NCI-H146 treated with DMSO at 0.1 percent for 48 hours (cell line): Measurements from ENCODE around the gene ANKRD6.

Experiments used
- DNase-seq: peaks from one replicate; lab custom pipeline; 2025; ENCODE audit not compliant: unreplicated experiment; lab: John Stamatoyannopoulos, UW

Gene ANKRD6

GRCh38 chr6:89555806-89556205 lies 122.9 kb downstream of the ANKRD6 start:
- DNase-seq: peak; percentile 46

DNA sequence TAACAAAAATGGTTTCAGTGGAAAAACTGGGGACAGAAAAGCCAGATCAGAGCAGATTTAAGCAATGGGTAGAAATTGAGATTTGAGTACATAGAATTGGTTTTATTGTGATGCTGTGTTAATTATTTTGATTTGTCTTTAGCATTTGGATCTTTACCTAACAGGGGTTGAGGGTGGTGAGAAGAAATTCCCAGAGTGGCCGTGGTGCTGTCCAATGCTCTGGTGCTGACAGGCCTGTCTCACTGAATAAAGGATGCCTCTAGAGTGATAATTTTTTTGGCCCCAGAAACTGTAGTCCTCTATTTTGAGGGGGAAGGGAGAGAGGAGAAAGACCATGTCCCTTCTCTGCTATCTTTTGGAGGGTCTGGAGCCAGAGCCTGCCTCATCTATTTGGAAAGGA lies 126.5 kb downstream of the ANKRD6 start:
- DNase-seq: no peak

DNA sequence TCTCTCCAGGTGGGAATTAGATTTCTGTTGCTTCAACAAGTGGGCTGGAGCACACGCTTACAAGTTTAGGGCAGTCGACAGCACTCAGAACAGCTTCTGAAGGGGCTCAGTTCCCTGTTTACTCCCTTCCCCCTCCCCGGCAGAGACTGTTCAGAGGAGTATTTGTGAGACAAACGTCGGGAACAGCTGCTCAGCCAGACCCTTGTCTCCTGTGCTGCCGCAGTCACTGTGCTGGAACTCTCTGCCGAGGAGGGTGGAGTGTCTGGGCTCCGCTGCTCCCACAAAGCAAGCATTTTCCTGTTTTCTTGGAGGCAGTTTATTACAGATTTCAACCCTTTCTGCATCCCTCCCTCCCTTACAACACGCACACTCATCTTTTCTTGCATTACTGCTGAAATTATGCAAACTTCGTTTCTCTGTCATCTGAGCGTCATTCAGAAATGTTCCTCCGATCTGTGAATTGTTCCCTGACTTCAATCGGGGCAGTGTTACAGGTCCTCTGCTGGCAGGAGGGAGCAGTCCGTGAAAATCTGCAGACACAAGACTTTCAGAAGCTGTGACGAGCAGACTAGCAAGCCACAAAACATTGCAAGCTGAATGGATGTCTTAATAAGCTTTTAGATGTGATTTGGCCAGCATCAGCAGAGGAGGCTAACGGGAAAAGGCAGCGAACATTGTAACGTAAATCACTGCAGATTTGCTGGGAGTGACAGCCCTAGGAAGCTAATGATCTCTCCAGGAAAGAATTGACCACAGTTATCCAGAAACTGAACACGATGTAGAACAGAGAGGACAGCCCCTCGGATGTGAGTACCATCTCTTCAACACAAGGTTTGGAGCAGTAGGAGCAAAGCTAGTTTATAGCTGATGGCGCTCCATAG lies 129.4 kb downstream of the ANKRD6 start:
- DNase-seq: no peak

- no peak for DNase-seq
Measured at GRCh38 chr6:89563866-89564265, 130.9 kb downstream of the ANKRD6 start.

GRCh38 chr6:89564752-89565427 lies 131.9 kb downstream of the ANKRD6 start:
- peak; percentile 38 for DNase-seq

DNA sequence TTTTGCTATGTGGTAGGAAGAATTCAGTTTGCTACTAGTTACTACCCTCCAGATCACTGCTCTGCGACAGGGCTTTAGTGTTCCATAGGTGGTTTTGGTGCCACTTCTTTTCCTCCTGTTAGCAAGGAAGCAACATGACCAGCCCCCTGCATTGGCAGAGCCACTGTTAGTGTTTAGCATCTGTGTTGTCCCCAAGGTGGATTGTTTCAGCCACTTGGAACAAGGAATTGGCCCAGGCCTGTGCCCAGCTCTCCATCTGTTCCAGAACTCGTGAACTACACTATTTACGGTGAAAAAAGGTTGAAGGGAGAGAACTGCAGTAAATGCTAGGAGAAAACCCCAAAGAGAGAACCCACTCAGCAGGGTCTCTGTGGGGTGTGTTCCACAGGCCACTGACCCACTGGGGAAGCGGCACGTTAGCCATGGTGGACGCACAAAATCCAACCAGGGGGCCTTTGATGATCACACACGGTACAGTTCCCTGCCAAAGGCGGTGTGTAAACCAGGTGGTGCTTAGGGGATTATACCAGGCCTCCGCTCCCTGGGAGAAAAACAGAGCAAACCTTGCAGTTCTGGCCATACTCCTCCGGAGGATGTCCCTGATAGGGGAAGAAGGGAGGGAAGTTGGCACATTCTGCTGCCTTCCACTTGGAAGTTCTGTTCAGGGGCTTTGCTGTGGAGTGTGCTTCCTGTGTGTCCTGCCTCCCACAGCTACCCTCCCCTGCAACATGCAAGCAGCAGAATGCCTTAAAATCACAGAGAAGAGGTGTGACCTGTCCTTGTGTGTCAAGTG lies 133.3 kb downstream of the ANKRD6 start:
- no peak for DNase-seq

- DNase-seq: no peak
Measured at GRCh38 chr6:89566930-89567629, 134.1 kb downstream of the ANKRD6 start.

DNA sequence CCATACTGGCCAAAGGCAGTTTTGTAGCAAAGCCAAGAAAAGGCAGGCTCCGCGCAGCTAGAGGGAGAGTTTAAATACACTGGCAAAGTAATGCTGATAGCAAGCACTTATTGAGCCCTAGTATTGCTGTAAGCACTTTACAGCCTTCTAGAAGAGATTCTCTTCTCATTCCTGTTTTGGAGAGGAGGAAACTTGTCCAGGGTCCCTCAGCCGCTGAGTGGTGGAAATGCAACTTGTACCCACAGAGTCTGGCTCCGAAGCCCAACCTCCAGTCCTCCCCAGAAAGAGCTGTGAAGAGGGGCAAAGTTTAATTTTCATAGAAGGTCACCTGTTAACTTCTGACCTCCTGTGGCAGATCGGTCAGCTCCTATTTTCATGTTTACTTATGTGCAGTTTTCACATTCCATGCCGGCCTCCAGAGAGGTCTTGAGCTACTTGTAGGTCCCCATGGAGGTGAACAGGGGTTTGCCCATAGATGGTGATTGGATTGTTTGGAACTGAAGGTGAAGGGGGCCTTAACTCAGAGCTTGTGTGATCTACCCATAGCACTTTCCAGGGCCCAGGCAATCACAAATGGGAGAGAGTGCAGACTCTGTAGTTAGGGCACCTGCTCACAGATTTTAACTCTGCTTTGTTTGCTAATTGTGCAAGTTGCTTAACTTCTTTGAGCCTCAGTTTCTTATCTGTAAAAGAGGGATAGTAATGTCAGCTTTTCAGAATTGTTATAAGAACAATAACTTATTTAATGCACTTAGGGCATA lies 134.9 kb downstream of the ANKRD6 start:
- DNase-seq: no peak

- no peak for DNase-seq
Measured at GRCh38 chr6:89574910-89575561, 142.1 kb downstream of the ANKRD6 start.

DNA sequence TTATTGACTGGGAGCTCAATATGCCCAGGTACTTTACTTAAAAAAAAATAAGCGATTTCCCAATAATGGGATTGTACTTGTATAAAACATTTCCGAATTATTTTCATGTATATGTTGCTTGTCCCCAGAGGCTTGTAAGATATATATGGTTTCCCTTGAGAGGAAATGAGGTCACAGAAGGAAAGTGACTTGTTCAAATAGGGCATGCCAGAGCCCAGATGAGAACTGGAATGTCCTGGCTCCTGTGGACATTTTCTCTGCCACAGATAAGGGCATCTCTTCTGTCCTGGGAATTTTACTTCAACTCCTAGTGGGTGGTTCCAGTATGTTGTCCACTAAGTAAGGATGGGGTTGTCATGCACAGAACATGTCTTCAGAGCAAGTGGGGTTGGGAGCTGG lies 142.6 kb downstream of the ANKRD6 start:
- DNase-seq: no peak

GRCh38 chr6:89580997-89581666 lies 148.2 kb downstream of the ANKRD6 start:
- DNase-seq: peak; percentile 45

DNA sequence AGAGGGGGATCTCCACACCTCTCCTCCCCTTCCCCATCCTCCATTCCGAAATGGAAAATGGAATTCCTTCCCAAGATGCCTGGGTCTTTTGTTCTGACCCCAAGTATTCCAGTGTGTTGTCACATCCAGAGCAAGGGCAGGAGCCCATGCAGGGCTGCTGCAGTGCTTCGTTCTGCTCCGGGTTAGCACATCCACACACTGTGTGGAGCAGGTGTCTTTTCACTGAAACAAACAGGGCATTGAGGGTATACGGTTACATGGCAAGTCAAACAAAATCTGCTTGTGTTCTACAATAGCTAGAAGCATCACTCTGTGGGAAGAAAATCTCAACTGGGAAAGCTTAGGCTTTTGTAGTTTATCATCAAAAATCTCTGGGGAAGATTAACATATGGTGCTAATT lies 148.7 kb downstream of the ANKRD6 start:
- peak; percentile 74 for DNase-seq

- DNase-seq: no peak
Measured at GRCh38 chr6:89582669-89583325, 149.8 kb downstream of the ANKRD6 start.

DNA sequence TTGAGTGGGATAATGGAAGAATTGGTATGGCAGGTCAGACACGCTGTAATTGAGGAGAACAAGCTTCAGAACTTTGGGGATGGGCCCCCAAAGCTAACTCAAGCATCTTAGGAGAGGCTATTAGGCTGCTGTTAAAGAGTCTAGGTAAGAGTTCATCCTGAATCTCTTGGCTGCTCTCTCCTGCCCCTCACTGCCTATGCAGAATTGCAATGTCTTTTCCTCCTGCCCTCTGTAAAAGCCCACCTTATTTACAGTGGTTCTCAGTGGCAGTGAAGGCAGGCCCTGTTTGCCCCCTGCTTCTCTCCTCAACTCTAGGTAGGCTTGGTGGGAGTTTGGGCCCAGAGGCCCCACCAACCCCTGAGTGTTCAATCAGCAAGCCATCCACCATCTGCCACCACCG lies 150.6 kb downstream of the ANKRD6 start:
- no peak for DNase-seq

GRCh38 chr6:89584539-89584938 lies 151.6 kb downstream of the ANKRD6 start:
- DNase-seq: no peak

DNA sequence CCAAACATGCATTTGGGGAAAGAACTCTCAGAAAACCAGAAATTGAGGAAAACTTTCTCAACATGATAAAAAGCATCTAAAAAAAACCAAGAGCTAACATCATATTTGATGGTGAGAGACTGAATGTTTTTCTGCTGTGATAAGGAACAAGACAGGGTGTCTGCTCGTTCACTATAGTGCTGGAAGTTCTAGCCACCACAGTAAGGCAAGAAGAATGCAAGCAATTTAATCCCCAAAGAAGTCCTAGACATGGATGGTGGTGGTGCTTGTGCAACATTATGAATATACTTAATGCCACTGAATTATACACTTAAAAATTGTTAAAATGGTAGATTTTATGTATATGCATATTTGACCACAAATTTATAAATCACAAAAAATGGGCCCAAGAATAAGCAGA lies 152.2 kb downstream of the ANKRD6 start:
- DNase-seq: no peak

DNA sequence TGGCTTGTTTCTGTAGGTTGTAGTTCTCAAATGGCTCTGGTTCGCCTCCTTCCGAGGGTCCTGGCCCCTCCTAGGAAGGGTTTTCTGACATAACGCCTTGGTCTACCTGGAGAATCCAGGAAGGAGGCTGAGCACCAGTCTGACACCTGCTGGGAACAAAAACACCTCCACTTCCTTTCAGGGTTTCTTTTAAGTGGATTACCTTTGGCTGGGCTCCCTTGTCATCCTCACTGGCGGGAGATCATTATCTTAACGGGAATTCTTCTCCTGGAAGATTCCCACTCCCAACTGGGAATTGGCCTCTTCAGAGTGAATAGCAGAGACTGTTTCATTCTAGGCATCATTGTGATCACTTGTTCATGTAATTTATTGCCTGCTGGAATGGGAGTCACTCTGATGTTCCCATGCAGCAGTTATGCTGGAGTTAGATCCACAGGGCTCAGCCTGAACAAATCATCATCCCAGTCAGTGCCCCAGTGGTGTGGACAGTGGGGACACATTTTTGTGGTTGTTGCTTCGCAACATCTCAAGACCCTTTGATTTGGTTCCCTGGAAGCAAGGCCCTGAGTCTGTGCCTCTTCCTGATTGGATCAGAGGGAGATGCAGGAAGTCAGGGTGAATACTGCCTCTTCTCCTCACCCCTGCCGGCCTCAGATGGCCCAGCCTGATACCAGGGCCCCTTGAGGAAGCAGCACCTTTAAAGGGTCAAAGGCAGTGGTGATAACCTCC lies 156.5 kb downstream of the ANKRD6 start:
- no peak for DNase-seq

DNA sequence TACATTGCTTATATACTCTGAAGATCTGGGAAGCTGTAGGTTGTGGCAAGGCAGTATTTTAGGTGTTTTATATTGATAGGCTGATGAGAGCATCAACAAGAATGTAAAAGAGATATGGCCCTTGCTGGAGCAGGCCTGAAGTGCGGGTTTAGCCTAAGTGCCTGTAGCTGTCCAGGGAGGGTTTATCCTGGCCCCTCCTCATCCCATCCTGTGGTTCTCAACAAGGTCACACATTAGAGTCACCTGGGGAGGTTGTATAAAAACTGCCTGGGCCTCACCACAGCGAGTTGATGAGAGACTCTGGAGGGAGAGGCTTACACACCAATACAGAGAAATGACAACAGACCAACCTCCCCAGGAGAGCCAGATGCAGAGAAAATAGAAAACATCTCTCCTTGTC lies 157.2 kb downstream of the ANKRD6 start:
- DNase-seq: no peak
